RKO (cell line): ENCODE measurements around the gene SGSM2.
A peak's percentile ranks its signal among the peaks of the same experiment; 100 is the strongest.

Experiments used
- DNase-seq: peaks from one replicate; pipeline ENCODE4 v3.0.0-alpha.2; 2016; ENCODE audit warnings: low spot score

Gene SGSM2

DNA sequence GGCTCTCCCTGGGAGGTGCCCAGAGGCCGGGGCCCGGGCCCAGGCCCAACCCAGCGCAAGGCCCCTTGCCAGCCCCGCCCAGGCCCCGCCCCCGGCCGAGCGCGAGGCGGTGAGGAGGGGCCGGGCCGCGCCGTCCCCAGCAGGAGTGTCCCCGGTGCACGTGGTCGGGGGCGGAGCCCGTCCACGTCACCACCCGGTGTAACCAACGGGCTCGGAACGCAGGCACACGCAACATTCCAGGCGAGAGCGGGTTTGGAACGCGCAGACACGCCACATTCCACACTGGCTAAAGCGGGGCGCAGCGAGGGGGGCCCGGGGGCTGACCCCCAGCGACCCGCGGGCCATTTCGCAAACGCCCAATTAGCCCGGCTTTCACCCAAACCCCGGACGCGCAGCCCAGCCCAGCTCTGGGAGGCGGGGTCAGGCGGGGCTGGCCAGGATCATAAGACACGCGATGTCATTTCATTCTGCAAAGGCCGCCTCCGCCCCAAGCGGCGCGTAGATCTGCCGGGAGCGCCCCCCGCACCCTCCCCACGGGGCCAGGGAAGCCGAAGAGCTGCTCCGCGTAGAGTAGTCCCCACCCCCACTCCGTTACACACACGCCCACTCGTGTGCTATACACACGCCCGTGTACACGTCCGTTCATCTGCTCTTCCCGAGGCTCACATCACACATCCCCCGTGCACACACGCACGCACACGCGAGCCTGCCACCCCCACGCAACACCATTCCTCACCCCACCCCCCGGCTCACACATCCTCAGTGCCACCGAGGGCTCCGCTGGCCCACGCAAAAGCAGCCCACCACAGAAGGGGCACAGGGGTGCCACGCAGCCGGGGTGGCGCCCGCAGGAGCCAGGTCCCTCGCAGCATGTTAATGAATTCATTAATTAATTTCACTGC lies 62.5 kb downstream of the SGSM2 start:
- peak; percentile 94 for DNase-seq

DNA sequence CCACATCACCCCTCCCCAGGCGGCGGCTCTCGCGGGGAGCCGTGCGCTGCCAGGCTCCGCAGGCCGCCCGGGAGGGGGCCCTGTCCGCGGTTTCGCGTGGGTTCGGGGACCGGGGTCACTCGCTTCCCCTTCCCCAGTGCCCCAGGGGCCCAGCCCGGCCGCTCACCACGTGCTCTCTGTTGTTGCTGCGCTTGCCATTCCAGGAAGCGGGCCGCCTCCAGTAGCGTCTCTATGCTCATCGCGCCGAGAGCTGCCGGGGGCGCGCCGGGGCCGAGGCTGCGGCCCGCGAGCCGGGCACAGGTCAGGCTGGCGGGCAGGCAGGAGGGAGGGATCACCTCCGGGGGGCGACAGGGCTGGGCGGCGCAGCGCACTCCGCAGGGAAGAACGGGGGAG lies 63.2 kb downstream of the SGSM2 start:
- DNase-seq: peak; percentile 77

DNA sequence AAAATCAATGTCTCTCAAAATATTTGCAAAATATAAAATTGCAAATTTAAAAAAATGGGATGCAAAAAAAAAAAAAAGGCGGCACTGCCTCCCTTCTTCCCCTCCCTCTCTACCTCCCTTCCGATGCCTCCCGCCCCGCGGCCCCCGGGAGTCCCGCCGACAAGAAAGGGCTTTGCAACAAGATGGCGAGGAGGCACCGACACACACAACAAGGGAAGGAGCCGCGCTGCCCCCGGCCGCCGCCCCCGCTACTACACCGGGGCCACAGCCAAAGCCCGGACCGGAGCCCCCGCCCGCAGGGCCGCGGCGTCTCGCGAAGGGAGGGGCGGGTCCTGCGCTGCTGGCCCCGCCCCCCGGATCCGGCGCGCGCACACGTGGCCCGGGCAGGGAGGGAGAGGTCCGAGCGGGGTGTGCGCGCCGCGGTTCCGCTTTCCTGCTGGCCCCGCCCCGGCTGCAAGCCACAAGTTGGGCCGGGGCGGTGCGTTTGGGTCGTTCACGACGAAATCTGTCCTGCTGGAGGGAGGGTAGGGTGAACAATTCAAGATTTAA lies 63.6 kb downstream of the SGSM2 start, which contains the start of gene MNT:
Gene MNT (minus strand): TSS at position 184 of the 549 bp plus-strand sequence. CDS start 348 bp downstream, outside the sequence.
- peak; percentile 94 for DNase-seq

DNA sequence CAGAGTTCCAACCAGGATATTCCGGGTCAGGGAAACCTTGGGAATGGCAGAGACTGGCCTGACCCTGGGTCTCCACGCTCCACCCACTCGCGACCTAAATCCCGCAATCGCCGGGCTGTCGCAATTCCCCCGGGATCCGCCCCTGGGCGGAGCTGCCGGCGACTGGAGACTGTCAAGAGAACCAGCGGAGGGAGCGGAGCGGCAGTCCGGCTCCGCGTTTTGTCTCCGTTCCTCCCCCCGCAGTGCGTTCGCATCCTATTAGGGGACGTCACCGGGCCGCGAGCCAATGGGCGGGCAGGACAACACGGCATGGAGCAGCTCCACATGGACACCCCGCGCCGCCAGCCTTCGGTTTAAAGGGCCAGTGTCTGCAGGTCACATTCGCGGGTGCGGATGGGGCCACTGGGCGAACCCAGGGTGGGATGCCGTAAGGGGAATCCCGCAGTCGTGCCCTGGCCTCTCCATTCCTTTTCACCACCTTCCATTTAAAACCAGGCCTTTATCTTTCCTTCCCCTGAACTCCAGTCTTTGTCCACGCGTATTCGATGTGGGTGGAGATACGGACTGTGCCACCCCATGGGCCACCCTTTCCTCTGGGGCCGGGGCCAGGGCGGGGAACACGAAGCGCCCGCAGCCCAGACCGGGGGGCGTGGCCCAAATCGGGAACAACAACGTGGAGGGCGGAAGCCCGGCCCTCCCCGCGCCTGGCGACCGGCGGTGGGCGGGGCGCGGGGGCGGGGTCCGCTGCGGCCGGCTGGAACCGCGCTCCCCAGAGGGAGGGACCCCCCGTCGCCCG lies 64.3 kb downstream of the SGSM2 start:
- DNase-seq: peak; percentile 99

DNA sequence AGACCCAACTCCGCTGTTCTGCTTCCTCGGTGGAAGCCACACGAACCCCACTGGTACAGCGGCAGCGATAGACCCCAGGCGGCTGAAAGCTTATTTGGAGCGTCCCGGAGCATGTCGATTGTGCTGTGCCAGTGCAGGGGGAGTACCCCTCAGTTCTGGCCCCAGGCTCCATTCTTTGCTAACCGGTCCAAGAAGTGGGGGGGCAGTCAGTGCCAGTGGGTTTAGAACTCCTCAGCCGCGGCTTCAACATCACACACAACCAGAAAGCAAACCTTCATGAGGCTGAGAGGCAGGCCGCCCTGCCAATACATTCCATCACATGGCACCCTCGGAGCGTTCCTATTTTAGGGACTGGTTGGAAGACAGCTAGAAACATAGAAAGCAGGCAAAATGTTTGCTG lies 65.2 kb downstream of the SGSM2 start:
- no peak for DNase-seq

DNA sequence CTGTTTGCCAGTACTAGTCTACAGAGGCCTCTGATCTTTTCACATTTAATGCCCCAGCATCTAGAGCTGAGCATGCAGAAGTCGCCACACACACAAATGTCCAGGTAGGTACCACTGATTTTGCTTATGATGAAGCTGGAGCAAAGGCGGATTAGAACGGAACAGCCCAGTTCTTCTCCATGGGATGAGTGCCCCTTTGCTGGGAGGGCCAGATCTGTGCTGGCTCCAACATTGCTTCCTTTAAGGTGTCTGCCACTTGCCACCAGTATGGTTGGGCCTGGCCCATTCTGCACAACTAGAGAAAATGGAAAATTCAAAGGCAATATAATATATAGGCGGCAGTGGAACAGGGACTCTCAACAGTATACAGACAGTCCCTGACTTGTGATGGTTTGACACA lies 65.7 kb downstream of the SGSM2 start:
- no peak for DNase-seq

DNA sequence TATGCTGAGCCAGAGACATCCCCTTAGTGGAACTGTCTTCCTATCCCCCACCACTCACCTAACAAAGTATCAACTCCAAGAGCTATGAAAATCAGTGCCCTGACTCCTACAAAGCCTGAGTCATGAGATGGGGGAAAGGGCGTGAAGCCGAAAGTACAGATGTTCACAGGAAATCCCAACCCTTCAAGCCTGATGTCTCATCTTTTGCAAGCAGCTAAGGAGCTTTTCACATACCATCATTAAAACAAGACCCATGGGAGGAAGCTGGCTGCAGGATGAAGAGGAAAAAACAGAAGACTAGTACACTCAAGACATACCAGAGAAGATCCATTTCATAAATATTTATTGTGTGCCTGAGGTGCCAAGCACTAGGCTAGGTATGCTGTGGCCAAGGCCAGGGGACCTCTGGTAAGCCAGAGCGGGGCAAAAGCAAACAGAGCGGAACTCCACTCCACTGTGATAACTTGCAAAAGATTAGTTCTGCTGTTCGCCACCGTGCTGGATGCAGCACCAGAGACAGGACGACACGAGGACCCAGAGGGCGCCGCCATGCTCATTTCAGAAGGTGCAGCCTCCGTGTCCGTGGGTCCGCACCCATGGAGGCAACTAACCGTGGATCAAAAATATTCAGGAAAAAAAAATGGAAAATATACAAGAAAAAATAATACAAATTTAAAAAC lies 68.1 kb downstream of the SGSM2 start:
- DNase-seq: peak; percentile 47

DNA sequence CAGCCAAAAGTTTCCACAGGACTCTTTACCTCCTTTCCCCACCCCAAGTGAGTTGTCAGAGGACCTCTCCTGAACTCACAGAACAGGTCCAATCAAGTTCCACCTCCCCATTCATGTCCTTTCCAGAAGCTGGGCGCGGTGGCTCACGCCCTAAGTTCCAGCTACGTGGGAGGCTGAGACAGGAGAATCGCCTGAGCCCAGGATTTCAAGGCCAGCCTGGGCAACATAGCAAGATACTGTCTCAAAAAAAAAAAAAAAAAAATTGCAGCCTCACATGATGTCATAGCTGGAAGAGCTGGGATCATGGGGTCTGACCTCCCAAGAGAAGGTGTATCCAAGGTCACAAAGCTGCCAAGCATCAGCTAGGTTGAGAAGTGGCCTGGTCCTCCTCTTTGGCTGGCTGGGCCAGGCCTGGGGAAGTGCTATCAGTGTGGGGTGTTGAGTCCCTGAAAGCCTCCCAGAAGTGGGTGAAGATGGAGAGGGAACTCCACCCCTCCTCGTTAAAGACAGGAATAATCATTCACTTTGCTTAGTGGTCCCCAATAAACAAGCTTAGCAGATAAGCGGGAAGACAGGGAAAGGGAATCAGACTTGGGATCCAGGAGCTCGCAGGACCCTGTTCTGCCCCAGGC lies 69.1 kb downstream of the SGSM2 start:
- DNase-seq: no peak

DNA sequence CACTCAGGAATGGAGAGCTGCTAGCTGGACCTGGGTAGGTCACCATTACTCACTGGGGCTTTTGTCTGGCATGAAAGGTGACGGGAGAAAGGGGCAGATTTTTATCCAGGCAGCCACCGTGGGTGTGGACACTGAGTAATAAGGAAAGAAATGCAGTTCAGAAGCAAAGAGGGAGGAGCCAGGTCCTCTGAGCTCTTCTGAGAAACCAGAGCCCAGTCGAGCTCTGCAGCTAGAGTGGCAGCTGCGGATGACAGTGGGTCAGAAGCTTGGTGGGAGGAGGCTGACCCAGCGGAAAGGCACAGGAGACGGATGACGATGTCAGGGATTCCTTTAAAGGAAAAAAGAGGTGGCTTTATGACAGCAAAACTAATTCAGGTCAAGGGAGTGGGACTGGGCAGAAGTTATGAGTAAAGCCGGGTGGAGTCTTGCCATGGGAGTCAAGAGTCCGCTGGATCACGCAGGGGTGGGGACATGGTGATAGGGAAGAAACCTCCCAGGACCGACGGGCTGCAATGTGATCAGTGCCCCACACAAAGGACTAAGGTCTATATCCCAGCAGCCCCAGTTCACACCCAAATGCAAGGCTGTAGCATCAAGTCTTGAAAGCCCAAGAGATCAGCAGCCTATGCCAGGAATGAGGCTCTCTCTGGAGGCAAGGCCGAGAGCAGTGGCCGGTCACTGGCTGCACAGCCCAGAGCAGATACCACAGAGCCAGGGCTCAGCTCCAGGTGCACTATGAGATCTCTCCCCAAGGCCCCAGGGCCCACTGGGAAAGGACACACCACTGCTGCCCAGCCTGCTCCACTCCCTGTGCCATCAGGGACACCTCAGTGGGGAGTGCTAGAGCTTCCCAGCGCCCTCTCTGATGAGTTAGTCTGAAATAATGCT lies 69.8 kb downstream of the SGSM2 start:
- DNase-seq: no peak

DNA sequence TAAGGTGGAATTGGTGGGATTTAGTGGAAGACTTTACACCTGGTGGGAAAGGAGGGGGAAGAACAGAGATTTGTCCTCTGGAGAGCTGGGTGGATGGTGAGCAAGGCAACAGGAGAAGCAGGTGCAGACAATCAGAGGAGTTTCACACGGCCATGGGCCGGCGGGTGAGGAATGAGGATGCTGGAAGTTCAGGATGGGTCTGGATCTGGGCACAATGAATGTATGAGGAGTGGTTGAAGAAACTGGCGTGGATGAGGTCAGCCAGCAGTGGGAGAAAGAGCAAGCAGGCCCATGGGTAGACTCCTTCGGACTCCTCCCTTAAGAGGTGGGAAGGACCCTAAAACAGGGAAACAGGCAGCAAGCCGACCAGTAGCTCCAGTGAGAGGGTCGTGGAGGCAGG lies 73.7 kb downstream of the SGSM2 start:
- no peak for DNase-seq

DNA sequence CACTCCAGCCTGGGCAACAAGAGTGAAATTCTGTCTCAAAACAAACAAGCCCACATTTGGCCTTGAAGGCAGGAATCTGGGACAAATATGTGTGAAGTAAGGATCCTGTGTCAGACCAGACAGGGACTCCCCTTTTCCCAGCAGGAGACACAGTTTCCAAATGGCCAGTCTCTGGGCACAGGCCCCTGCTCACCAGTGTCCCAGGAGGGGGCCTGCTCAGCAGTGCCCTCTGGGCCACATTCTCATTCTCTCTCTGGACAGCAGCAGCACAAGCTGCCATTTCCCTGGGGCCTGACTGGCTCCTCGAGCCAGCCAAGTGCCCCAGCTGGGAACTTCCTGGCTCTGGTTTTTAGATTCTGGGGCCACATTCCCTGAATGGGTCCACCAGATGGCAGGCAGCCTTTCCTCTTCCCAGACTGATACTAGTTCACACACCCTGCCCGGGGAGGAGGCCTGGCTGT lies 75.3 kb downstream of the SGSM2 start:
- no peak for DNase-seq

DNA sequence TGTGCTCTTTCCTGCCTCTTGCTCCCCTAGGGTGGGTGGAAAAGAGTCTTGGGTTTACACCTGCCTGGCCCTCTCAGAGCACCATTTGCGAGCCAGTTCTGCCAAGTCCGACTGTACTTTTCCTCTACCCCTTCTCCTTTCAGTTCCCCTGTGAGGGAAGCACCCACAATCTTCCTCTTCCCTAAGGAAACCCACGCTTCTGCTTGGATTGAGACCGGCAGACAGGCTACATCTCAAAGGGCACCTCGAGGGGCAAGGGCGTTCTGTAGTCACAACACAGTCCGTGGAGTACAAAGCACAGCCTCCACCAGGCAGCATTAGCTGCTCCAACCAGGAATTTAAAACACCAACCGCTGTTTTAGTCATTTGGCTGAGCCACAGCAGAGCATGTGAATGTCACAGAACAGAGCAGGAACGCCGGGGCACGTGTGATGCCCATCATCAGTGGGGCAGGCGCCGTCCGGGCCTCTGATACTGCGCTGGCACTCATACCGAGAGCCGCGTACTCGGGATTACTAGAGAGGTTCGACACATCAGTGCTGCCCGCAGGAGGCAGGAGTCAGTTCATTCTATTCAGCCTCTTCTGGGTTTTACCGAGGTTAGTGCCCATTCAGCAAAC lies 77.3 kb downstream of the SGSM2 start:
- no peak for DNase-seq

DNA sequence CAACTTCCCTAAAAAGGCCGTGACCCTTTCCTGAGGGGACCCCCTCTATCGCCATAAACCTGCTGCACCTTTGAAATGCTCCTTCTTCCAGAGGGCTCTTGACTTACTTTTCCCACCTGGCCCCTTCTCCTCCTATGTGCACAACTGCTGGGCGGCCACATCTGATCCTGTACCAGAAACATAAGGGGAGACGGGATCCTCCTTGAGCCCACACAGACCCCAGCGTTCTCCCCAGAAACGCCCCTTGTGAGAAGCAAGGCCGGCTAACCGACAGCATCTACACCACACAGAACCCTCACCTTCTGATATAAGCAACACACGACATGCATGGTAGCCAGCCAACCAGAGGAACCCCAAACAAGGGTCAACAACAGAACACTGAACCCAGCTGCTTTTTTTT lies 77.8 kb downstream of the SGSM2 start:
- DNase-seq: no peak

DNA sequence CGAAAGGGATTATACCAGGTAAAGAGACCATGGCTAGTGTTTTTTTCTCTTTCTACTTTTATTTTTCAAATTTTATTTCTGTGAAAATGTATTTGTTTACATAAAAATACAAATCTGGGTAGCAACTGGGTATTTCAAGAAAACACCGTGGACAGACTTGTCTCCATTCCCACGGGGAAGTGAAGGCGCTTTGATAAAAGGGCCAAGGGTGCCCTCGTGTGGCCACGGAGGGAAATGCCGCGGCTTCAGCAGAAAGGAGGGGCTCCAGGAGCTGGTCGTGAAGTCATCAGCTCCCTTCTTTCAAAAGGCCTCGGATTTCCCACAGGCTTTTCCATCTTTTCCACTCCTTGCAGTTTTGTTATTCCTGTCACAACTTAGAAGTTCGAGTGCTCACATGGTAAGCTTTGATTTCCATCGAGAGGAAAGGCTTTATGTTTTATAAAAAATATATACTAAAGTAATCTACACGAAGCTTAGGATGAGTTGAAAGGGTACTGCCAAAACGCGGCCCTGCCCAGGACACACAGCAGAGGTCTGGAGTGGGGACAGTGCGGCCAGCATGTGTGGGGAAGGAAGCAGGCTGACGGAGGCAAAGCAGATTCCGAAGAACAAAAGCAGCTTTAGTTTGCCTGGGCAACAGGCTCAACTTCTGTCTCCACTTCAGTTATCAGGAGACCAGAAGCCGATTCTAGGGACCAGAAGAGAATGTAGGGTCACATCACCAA lies 78.9 kb downstream of the SGSM2 start:
- peak; percentile 78 for DNase-seq

DNA sequence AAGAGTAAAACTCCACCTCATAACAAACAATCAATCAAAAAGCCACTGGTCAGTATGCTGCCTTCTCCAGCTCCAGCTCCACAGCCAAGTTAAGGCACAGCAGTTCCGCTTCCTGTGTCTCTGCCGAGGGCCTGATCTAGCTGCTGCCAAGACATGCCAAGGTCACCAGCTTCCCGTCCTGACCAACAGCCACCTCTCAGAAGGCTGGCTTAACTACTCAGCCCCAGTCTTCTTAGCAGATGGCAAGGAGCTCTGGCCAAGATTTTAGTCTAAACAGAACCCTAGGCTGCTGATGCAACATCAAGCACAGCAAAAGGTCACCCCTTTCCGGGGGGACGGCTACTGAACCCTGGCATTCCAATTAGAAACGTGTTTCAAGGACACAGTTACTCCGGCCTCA lies 81.3 kb downstream of the SGSM2 start:
- DNase-seq: no peak

DNA sequence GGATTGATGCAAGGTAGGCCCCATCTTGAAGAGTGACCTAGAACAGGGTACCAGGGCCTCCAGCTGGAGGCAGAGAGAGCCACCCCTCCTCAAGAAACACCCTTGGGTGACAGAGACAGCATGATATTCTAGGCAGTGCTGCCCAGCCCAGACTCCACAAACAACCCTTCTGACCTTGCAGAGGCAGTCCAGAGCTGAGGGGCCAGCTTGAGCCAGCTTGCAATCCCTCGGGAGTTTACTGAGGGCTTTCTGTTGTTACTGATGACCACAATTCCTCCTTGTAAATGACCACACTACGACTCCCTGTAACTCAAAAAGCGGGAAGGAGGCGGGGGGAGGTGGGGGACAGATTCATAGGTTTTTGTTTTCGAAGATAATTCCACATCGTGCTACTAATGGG lies 82.2 kb downstream of the SGSM2 start:
- DNase-seq: no peak

DNA sequence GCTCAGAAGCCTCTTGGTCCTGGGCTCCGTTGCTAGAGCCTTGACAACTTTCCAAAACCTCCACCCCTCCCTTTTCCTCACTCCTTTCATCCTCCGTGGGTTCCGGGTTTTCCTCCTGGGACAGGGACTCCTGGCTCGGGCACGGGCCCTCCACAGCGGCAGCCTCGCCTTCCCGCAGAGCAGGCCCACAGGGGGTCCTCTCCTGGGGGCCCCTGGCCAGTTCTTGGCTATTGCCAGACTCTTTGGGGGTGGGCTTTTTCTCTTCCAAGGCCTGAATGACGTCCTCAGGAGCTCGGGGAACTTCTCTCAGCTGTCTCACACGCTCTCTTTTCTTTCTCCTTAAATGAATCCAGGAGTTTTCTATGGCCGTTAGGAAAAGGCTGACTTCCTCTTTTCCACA lies 82.9 kb downstream of the SGSM2 start:
- DNase-seq: no peak

DNA sequence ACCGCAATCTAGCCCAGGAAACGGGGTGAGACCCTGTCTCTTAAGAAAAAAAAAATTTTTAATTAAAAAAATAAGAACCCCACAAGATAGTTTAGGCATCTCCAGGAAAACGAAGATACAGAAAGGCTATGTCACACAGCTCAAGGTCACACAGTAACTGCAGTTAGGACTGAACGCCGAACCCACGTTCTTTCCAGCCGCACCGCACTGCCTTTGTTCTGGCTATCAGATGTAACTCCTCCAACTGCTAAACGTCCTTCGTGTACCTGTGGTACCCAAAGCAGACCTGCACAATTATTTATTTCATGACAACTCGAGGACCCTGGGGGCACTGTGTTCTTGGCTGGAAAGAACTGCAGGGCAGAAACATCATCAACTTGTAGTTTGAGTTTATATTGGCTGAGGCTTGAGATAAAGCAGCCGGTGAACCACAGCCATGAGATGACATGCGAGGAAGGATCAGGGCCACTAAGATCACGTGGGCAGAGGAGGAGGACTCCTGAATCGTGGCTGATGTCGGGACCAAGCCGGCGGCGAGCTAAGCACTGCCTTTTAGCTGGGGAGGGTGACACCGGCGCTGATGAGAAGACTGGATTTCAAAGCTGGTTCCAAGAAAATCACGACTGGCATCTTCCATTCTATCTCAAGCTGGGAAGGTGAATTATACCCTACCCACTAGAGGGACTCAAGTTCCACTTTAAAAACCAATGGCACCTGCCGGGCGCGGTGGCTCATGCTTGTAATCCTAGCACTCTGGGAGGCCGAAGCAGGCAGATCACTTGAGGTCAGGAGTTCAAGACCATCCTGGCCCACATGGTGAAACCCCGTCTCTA lies 84.2 kb downstream of the SGSM2 start:
- DNase-seq: no peak

DNA sequence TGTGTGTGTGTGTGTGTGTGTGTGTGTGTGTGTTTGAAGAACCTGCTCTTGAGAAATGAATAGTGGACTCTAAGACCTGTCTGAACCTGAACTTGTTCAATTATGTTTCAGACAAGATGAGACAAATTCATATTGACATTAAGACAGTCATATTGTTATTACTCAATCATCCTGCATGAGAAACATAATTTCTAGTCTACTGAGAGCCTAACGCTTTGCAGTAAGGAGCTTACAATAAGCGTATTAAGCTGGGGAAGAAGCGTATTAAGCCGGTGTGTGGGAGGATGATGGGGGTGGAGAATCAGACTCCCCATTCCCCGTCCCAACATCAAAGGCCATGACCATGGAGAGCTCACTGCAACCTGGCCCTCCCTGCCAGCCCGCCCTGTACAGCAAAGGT lies 86.0 kb downstream of the SGSM2 start:
- no peak for DNase-seq
